ENCODE results near the gene SMC1B.
A peak's percentile ranks its signal among the peaks of the same experiment; 100 is the strongest.
"Not testable (repeated sequence)": the region's sequence is repeated elsewhere in the genome, so short reads cannot be mapped to it uniquely, and the experiment has no call there.

SMC1B gene

DNA sequence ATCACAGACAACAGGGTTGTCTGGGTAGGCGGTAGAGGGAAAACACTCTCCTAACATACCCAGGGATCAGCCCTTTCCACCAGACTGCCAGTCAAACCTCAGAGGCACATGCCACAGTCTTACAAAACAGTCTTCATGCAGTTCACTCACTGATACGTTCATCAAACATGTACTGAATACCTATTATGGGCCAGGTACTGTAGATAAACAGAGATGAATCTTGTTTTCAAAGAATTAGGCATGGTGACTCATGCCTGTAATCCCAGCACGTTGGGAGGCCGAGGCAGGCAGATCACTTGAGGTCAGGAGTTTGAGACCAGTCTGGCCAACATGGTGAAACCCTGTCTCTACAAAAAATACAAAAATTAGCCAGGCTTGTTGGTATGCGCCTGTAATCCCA is 60.6 kb downstream of the SMC1B start:
- not testable (repeated sequence) for DNase-seq (ENCODE audit: low read depth in 2 of 2)

DNA sequence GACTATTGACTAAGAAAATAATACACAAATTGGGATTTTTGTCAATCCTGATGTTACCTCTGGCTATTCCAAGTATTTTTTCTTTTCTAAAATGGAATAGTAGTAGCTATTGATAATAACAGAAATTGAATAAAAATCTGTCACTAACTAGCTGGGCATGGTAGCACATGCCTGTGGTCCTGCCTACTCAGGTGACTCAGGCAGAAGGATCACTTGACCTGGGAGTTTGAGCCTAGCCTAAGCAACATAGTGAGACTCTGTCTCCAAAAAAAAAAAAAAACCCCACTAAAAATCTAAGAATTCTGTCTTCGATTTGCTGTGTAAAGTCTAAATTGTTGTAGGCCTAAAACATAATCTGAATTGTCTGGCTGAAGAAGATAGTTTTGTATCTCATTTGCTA is 61.4 kb downstream of the SMC1B start:
- DNase-seq (ENCODE audit: low read depth in 2 of 2), result no peak

DNA sequence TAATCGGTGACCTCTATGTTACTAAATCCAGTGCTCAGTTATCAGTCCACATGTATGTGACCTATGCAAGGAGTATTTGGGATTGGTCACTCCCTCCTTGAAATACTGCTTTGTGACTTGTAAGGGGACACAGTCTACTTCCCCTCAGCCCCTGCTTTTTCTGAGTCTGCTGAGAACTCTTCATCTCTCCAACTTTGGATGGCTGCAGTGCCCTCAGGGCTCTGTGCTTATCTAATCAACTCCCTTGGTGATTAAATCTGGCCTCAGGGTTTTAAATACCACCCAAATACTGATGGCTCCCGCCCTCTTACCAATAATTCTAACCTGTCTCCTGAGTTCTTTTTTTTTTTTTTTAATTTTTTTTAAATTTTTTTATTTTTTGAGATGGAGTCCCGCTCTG is 63.5 kb downstream of the SMC1B start:
- DNase-seq (ENCODE audit: low read depth in 2 of 2), result no peak

DNA sequence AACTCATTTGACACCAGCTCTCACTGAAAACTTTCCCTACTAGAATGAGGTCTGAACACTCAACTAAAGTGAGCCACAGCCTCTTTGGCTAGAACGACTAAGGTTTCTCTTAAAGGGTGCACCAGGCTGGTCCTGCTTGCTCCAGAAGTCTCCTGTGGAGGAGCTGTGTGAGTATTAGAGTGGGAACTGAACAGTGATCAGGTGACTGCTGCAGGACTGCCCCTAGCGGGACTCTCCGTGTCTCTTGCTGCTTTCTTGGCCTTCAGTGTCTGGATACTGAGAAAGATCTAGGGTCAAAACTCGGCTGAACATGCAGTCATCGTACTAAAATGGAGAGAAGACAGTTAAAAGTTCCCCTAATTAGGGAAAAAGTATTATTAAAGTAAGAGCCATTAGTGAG is 69.1 kb downstream of the SMC1B start:
- DNase-seq (ENCODE audit: low read depth in 2 of 2), result no peak

GRCh38 chr22:45343143-45343542 is 70.3 kb downstream of the SMC1B start:
- DNase-seq (ENCODE audit: low read depth in 2 of 2), result no peak

DNA sequence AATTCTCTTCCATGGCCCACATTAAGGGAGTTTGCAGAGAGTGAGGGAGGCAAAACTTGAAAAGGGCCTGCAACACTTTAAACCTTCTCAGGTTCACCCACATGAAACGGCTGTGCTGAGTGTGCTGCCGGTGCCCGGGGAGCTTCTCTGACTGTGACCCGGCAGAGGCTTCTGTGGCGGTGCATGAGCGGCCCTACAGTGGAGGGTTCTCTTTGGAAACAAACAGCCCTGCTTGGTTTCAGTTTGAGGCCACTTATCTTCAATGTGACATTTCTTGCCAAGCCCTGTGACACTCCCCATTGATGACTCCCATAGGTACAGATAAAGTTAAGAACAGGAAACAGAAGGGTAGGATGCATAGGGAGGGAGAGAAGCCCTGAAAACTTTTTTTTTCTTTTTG is 71.9 kb downstream of the SMC1B start:
- DNase-seq (ENCODE audit: low read depth in 2 of 2), result peak in 1 of 2 donors; percentile 16

DNA sequence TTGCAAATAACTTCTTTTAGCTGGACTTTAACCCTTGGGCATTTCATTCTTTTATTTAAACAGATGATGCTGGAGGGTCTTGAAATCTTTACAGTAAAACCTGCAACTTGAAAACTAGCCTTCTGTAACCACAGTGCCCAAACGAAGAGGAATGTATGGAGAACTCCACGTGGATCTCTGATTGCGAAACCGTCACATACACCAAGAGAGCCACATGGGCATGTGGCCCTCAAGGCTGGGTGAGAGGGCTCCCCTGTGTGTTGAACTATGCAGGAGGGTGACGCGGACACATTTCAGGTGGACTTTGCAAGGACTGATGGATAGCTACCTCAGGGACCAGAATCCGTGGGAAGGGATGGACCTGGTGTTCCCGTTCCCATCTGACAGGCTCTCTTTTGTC is 73.1 kb downstream of the SMC1B start:
- no peak for DNase-seq (ENCODE audit: low read depth in 2 of 2)

GRCh38 chr22:45338795-45339194 is 74.6 kb downstream of the SMC1B start:
- no peak for DNase-seq (ENCODE audit: low read depth in 2 of 2)

DNA sequence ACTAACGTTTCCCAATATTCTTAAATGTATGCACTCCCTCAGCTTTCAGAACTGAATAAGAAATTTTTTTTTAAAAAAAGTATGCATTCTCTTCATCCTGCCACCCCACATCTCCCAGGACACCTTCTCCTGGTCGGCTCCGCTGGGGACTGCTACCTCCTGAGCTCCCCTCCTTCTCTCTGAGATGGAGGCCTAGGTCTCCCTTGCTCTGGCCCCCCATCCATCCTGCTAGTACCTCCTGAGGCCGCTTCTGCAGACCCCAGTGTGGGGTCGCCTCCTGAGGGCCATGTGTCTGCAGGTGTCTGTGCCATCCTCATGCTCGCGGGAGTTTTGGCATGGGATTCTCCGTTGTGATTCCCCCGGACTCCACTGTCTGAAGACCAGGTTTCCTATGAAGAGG is 75.9 kb downstream of the SMC1B start:
- DNase-seq (ENCODE audit: low read depth in 2 of 2), result no peak

DNA sequence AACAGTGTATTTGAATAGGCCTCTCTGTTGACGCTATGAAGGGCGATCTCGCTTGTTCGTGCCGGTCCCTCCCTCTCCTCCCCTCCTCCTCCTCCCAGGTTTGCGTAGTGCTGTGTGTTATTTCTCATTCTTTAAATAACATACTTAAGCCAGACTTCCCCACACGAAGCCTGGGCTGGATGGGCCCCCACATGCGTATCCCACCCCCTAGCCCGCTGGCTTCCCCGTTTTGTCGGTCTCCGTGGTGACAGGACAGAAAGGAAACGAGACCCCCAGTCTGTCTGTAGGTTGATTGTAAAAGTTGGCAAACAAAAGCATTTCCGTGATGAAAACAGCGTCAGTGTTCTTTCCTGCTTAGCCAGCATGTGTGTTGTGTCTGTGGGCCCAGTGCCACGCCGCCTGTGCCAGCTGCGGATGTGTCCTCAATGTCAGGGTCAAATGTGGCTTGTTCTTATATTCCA is 76.4 kb downstream of the SMC1B start:
- DNase-seq (ENCODE audit: low read depth in 2 of 2), result no peak

DNA sequence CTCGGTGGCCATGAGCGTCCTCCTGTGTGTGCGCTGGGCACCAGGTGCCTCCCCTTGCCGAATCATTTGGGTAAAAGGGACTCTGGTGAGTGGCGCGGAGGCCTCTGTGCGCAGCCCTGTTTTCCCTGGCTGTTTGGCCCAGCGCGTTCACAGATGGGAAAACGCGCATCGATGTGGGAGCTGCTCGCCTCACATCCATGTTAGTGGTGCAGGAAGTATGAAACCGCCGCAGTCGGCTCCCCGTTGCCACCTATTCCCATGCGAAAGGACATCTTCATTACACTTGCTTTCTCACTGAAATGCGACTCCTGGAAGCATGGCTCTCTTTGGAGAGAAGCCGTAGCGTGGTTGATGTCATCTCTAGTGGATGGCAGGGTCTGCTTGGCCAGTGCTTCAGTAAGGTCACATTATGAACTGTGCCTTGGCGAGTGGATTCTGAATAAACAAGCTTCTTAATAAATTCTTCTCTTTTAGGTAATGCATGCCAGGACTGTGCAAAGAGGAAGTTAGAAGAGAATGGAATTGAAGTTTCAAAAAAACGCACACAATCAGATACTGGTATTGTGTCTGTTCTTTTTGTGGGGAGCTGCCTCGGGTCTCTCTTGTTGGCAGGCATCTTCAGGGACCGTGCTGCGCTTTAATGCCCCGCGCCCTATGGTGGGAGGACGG is 77.4 kb downstream of the SMC1B start:
- no peak for DNase-seq (ENCODE audit: low read depth in 2 of 2)

DNA sequence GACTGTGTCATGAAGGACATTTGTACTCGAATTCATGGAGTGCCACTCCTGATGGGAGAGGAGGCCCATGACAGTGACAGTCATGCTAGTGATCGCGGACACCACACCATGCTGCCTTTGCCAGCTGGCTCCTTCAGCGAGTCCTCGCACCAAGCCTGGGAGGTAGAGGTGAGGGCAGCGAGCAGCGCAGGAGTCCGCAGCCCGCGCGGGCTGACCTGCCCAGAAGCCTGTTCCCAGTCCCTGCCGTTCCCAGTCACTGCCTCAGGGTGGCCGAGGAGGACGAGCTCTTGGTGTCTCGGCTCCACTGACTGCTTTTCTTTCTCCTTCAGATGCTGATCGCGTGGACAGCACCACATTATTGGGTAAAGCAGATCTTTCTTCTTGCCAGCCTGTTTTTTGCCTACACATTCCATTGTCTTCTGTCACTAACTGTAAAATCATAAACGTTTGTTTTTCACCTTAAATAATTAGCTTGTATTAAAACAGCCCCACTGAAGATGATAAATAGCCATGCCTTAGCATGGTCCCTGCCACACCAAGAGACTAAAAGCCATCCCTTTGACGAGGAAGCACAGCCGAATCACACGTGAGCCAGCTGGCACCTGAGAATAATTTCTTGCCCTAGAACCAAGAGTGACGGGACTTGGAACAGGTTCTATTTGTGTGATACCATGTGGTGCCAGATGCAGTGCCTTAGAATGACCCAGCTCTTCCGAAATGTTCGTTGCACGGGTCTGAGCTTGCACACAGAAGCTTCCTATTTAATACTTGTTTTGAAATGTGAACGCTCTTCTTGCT is 78.2 kb downstream of the SMC1B start:
- no peak for DNase-seq (ENCODE audit: low read depth in 2 of 2)

- no peak for DNase-seq (ENCODE audit: low read depth in 2 of 2)
Measured at GRCh38 chr22:45334528-45334927, 78.9 kb downstream of the SMC1B start.

- no peak for DNase-seq (ENCODE audit: low read depth in 2 of 2)
Measured at GRCh38 chr22:45334068-45334467, 79.3 kb downstream of the SMC1B start.

DNA sequence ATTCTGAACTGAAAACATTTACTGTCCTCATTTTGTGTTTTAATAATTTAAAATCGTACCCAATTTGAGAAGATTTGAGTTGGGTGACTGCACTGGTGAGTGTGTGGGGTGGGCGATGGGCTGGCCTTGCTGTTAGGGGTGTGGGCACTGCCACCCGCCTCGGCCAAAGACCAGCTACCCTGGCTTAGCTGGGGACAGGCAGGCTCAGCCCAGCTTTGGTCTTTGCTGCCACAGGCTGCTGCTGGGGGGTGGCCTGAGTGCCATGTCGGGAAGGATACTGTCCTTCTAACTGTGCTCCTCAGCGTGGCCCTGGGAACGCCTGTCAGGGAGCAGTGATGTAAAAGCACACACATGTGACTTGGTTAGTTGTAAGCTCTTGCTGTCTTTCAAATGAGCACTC is 81.4 kb downstream of the SMC1B start:
- no peak for DNase-seq (ENCODE audit: low read depth in 2 of 2)

DNA sequence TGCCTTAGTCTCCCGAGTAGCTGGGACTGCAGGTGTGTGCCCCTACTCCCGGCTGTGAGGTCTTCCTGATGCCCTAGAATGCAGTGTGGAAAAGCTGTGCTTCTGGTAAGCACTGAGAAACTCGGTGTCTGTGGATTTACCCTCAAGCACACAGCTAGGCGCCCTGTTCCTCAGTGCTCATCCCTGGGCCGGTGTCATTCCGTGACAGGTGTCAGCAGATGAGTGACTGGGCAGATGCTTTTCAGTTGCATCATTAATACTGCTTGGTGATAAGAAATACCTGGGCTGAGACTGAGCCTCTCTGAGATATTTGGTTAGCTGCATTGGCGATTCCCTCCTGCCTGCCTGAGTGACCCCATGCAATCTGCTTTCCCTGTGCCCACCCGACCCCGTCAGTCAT is 81.9 kb downstream of the SMC1B start:
- no peak for DNase-seq (ENCODE audit: low read depth in 2 of 2)

GRCh38 chr22:45330548-45330947 is 82.9 kb downstream of the SMC1B start:
- no peak for DNase-seq (ENCODE audit: low read depth in 2 of 2)

GRCh38 chr22:45329530-45329936 is 83.9 kb downstream of the SMC1B start:
- no peak for DNase-seq (ENCODE audit: low read depth in 2 of 2)

DNA sequence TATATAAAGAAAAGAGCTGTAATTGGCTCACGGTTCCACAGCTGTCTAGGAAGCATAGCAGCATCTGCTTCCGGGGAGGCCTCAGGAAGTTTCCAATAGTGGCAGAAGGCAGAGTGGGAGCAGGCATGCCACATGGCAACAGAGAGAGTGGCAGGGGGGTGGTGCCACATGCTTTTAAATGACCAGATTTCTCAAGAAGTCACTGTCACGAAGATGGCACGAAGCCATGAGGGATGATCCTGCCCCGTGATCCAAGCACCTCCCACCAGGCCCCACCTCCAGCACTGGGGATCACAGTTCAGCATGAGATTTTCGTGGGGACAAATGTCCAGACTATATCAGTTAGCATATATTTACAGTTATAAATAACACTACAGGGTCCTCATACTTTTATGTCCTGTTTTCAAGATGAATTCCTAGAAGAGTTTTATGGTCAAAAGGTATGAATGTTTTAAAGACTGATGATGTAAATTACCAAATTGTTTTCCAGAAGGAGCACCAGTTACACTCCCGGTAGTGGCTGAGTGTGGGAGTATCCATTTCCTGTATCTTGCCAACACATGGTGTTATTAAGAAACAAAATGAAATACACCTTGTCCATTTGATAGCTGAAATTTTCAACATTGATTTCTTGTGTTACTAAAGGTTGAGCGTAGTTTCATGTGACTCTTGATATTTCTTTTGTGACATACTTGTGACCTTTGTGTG is 84.4 kb downstream of the SMC1B start:
- DNase-seq (ENCODE audit: low read depth in 2 of 2), result no peak

GRCh38 chr22:45328261-45328660 is 85.1 kb downstream of the SMC1B start:
- DNase-seq (ENCODE audit: low read depth in 2 of 2), result not testable (repeated sequence)

- no peak for DNase-seq (ENCODE audit: low read depth in 2 of 2)
Measured at GRCh38 chr22:45324311-45324711, 89.1 kb downstream of the SMC1B start.

DNA sequence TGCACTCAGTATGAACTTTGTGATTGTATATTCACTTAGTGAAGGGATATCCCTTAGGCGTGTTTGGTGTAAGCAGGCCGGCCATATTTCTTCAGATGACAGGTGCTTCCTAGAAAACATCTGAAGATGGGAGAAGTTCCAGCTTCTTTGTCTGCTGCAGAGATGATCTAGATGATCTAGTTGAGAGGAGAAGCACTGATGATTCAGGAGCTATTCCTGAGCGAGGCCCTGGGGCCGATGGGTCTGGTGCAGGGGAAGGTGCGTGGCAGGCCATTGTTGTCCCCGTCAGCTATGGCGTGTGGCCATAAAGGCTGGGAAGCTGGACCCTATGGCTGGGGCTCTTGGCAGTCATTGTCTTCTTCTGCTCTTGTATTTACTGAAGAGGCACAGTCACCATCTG is 89.7 kb downstream of the SMC1B start:
- DNase-seq (ENCODE audit: low read depth in 2 of 2), result no peak

Data from stimulated activated CD4-positive, alpha-beta T cell treated with anti-CD3 and anti-CD28 coated beads, Interleukin-1b, Interleukin-23, amount 100 ng/mL, for 1 hour (primary cell).